ENCODE data around the gene BSPRY.
"Not testable (repeated sequence)": the region's sequence is repeated elsewhere in the genome, so short reads cannot be mapped to it uniquely, and the experiment has no call there.

The BSPRY gene

DNA sequence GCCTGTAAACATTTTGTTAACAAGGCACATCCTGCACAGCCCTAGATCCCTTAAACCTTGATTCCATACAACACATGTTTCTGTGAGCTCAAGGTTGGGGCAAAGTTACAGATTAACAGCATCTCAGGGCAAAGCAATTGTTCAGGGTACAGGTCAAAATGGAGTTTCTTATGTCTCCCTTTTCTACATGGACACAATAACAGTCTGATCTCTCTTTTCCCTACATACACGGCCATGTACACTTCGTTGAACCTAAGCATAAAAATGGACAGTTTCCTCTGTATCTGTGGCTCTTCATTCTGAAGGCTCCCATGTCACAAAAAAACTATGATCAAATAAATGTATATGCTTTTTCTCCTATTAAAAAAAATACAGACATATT, 30.5 kb downstream of the BSPRY start:
- H3K4me1 ChIP-seq (ENCODE audit: insufficient read depth, low read length): peaks cover 19% of the 10 kb centered on the region
- not testable (repeated sequence) for H3K9me3 ChIP-seq (ENCODE audit: insufficient read depth, low read length, severe bottlenecking); H3K4me2 ChIP-seq (ENCODE audit: insufficient read depth, low read length); ATAC-seq (ENCODE audit: insufficient read depth, low read depth); H3K36me3 ChIP-seq (ENCODE audit: insufficient read depth, low read length); H3K9ac ChIP-seq (ENCODE audit: low read depth, low read length); H4K20me1 ChIP-seq (ENCODE audit: insufficient read depth, low read length); H3K27ac ChIP-seq (ENCODE audit: low read length); DNase-seq; H3K27me3 ChIP-seq (ENCODE audit: insufficient read depth, low read length, poor library complexity); H3K4me3 ChIP-seq (ENCODE audit: low read depth in 1 of 2, low read length in 2 of 2); H3K79me2 ChIP-seq (ENCODE audit: insufficient read depth, low read length); H2AFZ ChIP-seq (ENCODE audit: low read depth, low read length)

DNA sequence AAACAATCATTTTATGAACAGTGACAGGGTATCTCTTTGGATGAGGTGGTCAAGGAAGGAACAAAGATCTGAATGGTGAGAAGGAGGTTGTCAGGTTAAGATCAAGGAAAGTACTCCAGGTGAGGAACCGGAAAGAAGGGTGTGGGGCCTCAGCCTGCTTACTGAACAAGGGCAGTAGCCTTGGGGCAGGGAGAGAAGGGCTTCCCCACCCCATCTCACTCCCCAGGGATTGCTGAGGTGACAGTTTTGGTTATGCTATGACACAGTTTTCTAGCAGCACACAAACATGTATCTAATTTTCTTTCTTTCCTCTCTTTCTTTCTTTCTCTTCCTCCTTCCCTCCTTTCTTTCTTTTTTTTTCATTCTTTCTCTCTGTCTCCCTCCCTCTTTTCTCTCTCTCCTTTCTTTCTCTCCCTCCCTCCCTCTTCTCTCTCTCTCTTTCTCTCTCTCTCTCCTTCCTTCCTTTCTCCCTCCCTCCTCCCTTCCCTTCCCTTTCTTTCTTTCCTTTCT, 31.6 kb downstream of the BSPRY start:
- H3K79me2 ChIP-seq (ENCODE audit: insufficient read depth, low read length): no peaks in the 10 kb centered on the region
- no peaks in the 10 kb centered on the region for H3K36me3 ChIP-seq (ENCODE audit: insufficient read depth, low read length)
- no peak overlapping the region for H3K27ac ChIP-seq (ENCODE audit: low read length)
- TF ChIP-seq CTCF (IDR thresholded peaks at IDR 0.05; ENCODE audit: borderline replicate concordance, extremely low read depth, low read length, poor library complexity, severe bottlenecking) (no peak), EZH2 (IDR thresholded peaks at IDR 0.05; ENCODE audit: borderline replicate concordance, low read depth, low read length, severe bottlenecking) (no peak)
- ATAC-seq (ENCODE audit: insufficient read depth, low read depth) (no peak), DNase-seq (no peak)
- no peak overlapping the region for H3K4me2 ChIP-seq (ENCODE audit: insufficient read depth, low read length)
- no peaks in the 10 kb centered on the region for H3K9me3 ChIP-seq (ENCODE audit: insufficient read depth, low read length, severe bottlenecking)
- H3K9ac ChIP-seq (ENCODE audit: low read depth, low read length): no peak overlapping the region
- H2AFZ ChIP-seq (ENCODE audit: low read depth, low read length): no peak overlapping the region
- no peak overlapping the region for H3K4me3 ChIP-seq (ENCODE audit: low read depth in 1 of 2, low read length in 2 of 2)
- no peaks in the 10 kb centered on the region for H4K20me1 ChIP-seq (ENCODE audit: insufficient read depth, low read length)
- peaks cover 10% of the 10 kb centered on the region for H3K4me1 ChIP-seq (ENCODE audit: insufficient read depth, low read length)
- no peaks in the 10 kb centered on the region for H3K27me3 ChIP-seq (ENCODE audit: insufficient read depth, low read length, poor library complexity)

GRCh38 chr9:113381441-113381840, 32.1 kb downstream of the BSPRY start:
- H3K4me1 ChIP-seq (ENCODE audit: insufficient read depth, low read length); H3K27me3 ChIP-seq (ENCODE audit: insufficient read depth, low read length, poor library complexity); H3K36me3 ChIP-seq (ENCODE audit: insufficient read depth, low read length); H2AFZ ChIP-seq (ENCODE audit: low read depth, low read length); H3K9me3 ChIP-seq (ENCODE audit: insufficient read depth, low read length, severe bottlenecking); DNase-seq; H3K4me3 ChIP-seq (ENCODE audit: low read depth in 1 of 2, low read length in 2 of 2); H3K79me2 ChIP-seq (ENCODE audit: insufficient read depth, low read length); H3K4me2 ChIP-seq (ENCODE audit: insufficient read depth, low read length); H3K27ac ChIP-seq (ENCODE audit: low read length); H3K9ac ChIP-seq (ENCODE audit: low read depth, low read length); ATAC-seq (ENCODE audit: insufficient read depth, low read depth); H4K20me1 ChIP-seq (ENCODE audit: insufficient read depth, low read length): not testable (repeated sequence)

GRCh38 chr9:113381909-113382411, 32.6 kb downstream of the BSPRY start:
- H3K9ac ChIP-seq (ENCODE audit: low read depth, low read length): no peak overlapping the region
- TF ChIP-seq EZH2 (IDR thresholded peaks at IDR 0.05; ENCODE audit: borderline replicate concordance, low read depth, low read length, severe bottlenecking) (no peak), CTCF (IDR thresholded peaks at IDR 0.05; ENCODE audit: borderline replicate concordance, extremely low read depth, low read length, poor library complexity, severe bottlenecking) (no peak)
- H3K9me3 ChIP-seq (ENCODE audit: insufficient read depth, low read length, severe bottlenecking): no peaks in the 10 kb centered on the region
- H3K27ac ChIP-seq (ENCODE audit: low read length): no peak overlapping the region
- H3K4me2 ChIP-seq (ENCODE audit: insufficient read depth, low read length): no peak overlapping the region
- peaks cover 5% of the 10 kb centered on the region for H3K4me1 ChIP-seq (ENCODE audit: insufficient read depth, low read length)
- H3K27me3 ChIP-seq (ENCODE audit: insufficient read depth, low read length, poor library complexity): no peaks in the 10 kb centered on the region
- H3K4me3 ChIP-seq (ENCODE audit: low read depth in 1 of 2, low read length in 2 of 2): no peak overlapping the region
- no peaks in the 10 kb centered on the region for H4K20me1 ChIP-seq (ENCODE audit: insufficient read depth, low read length)
- ATAC-seq (ENCODE audit: insufficient read depth, low read depth) (no peak), DNase-seq (no peak)
- no peaks in the 10 kb centered on the region for H3K36me3 ChIP-seq (ENCODE audit: insufficient read depth, low read length)
- H2AFZ ChIP-seq (ENCODE audit: low read depth, low read length): no peak overlapping the region
- no peaks in the 10 kb centered on the region for H3K79me2 ChIP-seq (ENCODE audit: insufficient read depth, low read length)

Data from DND-41 (cell line).